ENCODE data around the gene ABCF1. TPM values are rescaled to one million over a fixed set of nuclear protein-coding genes. Genes with fewer than 3 reads are reported as not detected.

ABCF1 gene
- total RNA-seq, 1 donor from 2014 or later: 71.5 TPM

- H3K9me3 Mint-ChIP-seq: no peaks in the 10 kb centered on the region
- peak overlapping the region; percentile 76 for H3K27ac Mint-ChIP-seq
- no peak for TF ChIP-seq CTCF (IDR thresholded peaks at IDR 0.05; ENCODE audit: unreplicated experiment)
- DNase-seq (ENCODE audit: low spot score in 2 of 2, unreplicated experiment in 2 of 2): no peak
- H3K36me3 Mint-ChIP-seq: peaks cover 37% of the 10 kb centered on the region
- no peak overlapping the region for H3K4me3 Mint-ChIP-seq
- H3K27me3 Mint-ChIP-seq (ENCODE audit: low read depth): no peaks in the 10 kb centered on the region
- peaks cover 7% of the 10 kb centered on the region for H3K4me1 Mint-ChIP-seq
Measured at GRCh38 chr6:30599625-30600324, 28.5 kb downstream of the ABCF1 start.

- peaks cover 38% of the 10 kb centered on the region for H3K36me3 Mint-ChIP-seq
- H3K27ac Mint-ChIP-seq: peak overlapping the region; percentile 84
- no peak for DNase-seq (ENCODE audit: low spot score in 2 of 2, unreplicated experiment in 2 of 2)
- no peak overlapping the region for H3K4me3 Mint-ChIP-seq
- H3K27me3 Mint-ChIP-seq (ENCODE audit: low read depth): no peaks in the 10 kb centered on the region
- TF ChIP-seq CTCF (IDR thresholded peaks at IDR 0.05; ENCODE audit: unreplicated experiment): no peak
- H3K9me3 Mint-ChIP-seq: no peaks in the 10 kb centered on the region
- peaks cover 7% of the 10 kb centered on the region for H3K4me1 Mint-ChIP-seq
Measured at GRCh38 chr6:30600451-30600961, 29.3 kb downstream of the ABCF1 start.

- Mint-ChIP-seq H3K27ac (no peak overlapping the region), H3K36me3 (peaks cover 45% of the 10 kb centered on the region), H3K27me3 (ENCODE audit: low read depth) (no peaks in the 10 kb centered on the region), H3K9me3 (no peaks in the 10 kb centered on the region), H3K4me3 (no peak overlapping the region), H3K4me1 (peaks cover 7% of the 10 kb centered on the region)
- DNase-seq (ENCODE audit: low spot score in 2 of 2, unreplicated experiment in 2 of 2): no peak
- TF ChIP-seq CTCF (IDR thresholded peaks at IDR 0.05; ENCODE audit: unreplicated experiment): no peak
Measured at GRCh38 chr6:30601436-30601814, 30.2 kb downstream of the ABCF1 start.

- Mint-ChIP-seq H3K4me3 (no peak overlapping the region), H3K36me3 (peaks cover 49% of the 10 kb centered on the region), H3K27ac (no peak overlapping the region), H3K27me3 (ENCODE audit: low read depth) (no peaks in the 10 kb centered on the region), H3K4me1 (peaks cover 7% of the 10 kb centered on the region), H3K9me3 (no peaks in the 10 kb centered on the region)
- DNase-seq (ENCODE audit: low spot score in 2 of 2, unreplicated experiment in 2 of 2): no peak
- TF ChIP-seq CTCF (IDR thresholded peaks at IDR 0.05; ENCODE audit: unreplicated experiment): no peak
Measured at GRCh38 chr6:30601815-30602641, 30.8 kb downstream of the ABCF1 start.

- no peak for TF ChIP-seq CTCF (IDR thresholded peaks at IDR 0.05; ENCODE audit: unreplicated experiment)
- peaks cover 3% of the 10 kb centered on the region for H3K4me1 Mint-ChIP-seq
- no peak for DNase-seq (ENCODE audit: low spot score in 2 of 2, unreplicated experiment in 2 of 2)
- no peaks in the 10 kb centered on the region for H3K9me3 Mint-ChIP-seq
- no peaks in the 10 kb centered on the region for H3K27me3 Mint-ChIP-seq (ENCODE audit: low read depth)
- H3K27ac Mint-ChIP-seq: no peak overlapping the region
- H3K36me3 Mint-ChIP-seq: peaks cover 56% of the 10 kb centered on the region
- no peak overlapping the region for H3K4me3 Mint-ChIP-seq
Measured at GRCh38 chr6:30603961-30604360, 32.7 kb downstream of the ABCF1 start.
